HG03025 (cell line): ENCODE measurements around the gene GRIK3.

ENCODE experiments used
- ATAC-seq: cut with Tn5 transposase; IDR thresholded peaks from one replicate; pipeline ENCODE4 v1.9.1; 2021; ENCODE audit warnings: mild to moderate bottlenecking, moderate library complexity; ENCODE audit not compliant: unreplicated experiment, low FRiP score

The GRIK3 gene

DNA sequence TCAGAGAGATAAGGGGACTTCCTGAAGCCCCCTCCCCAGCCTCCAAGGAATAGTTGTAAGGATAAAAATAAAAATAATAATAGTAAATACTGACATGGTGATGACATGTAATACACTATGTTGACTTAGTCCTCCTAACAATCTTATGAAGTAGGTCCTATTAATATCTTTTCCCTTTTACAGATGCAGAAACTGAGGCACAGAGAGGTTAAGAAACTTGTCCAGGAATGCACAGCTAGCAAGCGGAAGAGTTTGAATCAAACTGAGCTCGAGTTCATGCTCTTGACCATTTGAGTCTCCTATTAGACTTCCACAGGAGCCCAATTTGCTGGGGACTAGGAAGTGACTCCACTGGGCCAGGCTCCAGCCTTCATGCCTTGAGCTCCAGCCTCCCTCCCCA is 194.8 kb downstream of the GRIK3 start:
- ATAC-seq = no peak

DNA sequence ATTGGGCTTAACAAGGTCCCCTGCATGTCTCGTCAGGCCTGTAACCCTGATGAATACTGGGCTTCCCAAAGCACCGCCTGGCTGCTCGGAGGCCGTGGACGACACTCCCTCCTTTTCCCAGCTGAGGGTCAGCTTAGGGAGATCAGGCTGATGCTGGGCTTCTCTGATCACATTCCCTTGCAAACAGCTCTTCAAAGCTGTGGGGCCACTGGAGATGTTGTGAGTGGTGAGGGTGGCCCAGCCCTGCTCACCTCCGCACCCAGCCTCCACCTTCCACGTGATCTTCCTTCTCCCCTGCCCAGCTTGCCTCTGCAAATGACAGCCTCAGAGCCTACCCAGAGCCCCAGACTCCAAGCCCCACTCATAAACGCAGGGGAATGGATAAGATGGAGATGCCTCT is 195.4 kb downstream of the GRIK3 start:
- no peak for ATAC-seq

DNA sequence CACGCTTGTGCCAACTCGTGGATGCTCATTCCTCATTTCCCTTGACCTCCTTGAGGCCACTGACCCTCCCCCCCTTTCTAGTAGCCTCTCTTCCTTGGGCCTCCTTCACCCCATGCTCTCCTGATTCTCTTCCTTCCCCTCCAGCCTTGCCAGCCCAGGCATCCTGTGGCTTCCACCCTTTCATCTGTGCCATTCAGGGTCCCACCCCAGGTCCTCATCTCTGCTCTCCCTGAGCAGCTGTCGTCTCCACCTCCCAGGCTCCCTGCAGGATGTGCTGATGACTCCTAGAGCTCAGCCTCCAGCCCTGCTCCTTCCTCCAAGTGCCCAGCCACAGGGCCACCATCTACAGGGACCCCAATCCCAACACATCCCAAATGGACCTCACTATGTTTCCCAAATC is 197.4 kb downstream of the GRIK3 start:
- ATAC-seq = no peak

DNA sequence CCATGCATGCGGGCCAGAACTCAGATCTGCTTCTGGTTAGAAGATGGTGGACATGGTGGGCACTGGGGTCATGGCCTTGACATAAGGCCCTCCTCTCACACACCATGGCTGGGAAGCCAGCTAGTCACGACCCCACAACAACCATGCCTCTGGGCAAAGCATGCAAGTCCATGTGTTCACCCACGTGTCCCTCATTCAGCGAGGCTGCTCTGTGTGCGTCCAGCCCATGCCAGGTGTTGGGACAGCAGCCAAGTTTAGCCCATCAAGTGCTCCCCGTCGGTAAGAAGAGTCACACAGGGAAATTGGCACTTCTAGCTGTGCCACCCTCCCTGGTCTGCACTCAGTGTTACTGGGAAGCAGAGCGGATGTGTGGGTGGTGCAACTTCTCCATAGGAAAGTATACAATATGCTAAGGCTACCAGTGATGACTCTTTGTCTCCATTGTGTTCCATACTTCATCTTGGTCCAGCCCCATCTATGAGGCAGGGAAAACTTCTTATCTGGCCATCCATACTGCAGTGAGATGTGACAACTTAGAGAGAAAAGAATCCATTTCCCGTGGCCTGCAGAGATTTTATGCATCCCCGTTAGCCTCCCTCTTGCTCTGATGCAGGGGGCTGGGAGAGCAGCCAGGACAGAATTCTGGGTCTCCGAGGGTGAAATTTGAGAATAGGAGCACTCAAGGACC is 198.0 kb downstream of the GRIK3 start:
- ATAC-seq = no peak

DNA sequence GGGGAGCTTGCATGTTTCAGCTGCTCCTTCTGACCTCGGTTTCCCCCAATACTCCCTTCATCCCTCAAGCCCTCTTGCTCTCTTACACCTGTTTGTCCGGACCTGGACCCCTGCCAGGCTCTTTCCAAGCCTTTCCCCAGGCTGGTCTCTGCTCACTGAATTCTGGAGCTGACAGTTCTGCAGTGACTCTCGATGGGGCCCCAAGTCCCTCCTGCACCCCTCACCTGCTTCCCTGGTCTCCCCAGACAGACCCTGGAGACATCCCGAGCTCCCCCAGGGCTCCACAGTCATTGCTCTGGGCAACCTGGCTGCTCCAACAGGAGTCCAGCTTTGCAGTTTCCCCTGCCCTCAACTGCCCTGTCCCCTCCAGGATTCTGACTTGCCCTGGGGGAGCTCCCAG is 198.6 kb downstream of the GRIK3 start:
- no peak for ATAC-seq

DNA sequence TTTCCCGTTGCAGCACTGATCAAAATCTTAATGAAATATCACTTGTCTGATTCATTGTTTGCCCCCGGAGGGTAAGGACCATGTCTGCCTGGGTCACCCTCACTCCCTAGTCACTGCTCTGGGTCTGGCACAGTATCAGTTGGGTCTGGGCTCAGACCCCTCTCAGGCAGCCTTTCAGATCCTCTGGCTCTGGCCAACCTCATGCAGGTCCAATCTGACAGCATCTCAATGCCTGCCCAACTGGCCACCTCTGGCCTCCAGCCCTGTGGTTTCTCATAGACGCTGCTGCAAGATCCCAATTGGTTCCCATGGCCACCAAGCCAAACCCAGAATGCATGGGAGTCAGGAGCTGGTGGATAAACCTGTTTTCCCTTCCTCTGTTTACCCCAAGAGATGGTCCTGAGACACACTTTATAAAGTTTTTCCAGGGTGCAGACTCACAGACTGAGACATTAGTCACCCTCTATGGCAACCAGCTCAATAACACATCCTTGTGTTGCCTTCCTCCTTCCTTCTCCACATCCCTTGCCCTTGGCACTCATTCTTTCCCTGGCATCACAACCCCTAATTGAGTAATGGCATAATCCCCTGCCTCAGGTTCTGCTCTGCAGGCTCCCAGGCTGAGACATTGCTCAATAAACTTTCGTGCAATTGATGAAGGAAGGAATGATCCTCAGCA is 199.2 kb downstream of the GRIK3 start:
- no peak for ATAC-seq

DNA sequence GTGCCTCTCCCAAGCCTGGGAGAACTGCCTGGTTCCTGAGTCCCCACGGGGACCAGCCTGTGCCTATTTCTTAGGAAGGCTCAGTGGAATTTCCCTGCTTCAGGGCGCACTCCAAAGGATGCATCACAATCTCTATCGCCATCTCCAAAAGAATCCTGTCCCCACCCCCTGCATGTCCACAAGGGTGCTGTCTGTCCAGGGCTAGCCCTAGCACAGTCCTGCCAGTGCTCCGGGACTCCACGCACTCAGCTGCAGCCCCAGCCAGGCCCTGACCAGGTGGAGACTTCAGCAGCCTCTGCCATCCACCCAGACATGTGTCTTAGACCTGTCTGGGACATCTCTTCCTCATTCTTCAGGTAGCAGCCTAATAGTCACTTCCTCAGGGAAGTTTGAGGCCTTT is 199.7 kb downstream of the GRIK3 start:
- no peak for ATAC-seq

DNA sequence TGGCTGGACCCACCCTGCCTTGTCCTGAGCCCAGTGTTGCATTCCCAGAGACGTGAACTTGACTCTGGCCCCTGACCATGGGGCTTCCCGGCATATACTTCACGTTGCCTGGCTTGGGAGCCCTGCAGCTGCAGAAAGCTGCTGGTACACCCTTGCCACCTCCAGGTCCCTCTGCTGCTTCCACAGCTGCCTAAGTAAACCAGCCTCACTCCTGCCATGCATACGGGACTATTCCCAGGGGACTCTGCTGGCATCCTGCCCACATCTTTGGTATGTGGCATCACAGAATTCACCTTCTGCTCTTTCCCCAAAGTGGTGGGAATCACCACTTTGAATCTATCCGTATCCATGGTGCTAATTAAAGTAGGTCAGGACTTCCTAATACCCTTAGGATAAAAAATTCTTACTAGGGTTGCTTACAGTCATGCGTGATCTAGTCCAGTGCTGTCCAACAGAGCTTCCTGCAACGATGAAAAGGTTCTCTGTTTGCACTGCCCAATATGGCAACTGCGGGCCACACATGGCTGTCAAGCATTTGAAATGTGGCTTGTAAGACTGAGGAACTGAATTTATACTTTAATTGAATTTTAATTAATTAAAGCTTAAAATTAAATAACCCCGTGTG is 203.0 kb downstream of the GRIK3 start:
- ATAC-seq = no peak

DNA sequence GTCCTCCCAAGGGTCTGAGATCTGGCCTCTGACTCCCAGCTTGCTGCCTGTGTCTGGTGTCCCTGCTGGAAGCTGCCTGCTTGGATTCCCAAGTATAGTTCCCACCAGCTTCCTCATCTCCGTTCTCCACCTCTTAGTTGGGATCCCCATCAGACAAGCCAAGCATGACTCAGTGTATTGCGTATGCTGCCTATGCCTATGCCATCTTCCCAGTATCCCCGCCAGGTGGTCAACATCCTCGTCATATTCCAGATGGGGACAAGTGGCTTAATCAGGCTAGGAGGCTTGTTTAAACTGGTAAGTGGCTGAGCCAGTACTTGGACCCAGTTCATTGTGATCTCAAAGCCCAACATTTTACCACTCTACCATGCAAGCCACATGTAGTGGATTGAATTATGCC is 204.4 kb downstream of the GRIK3 start:
- ATAC-seq = no peak

DNA sequence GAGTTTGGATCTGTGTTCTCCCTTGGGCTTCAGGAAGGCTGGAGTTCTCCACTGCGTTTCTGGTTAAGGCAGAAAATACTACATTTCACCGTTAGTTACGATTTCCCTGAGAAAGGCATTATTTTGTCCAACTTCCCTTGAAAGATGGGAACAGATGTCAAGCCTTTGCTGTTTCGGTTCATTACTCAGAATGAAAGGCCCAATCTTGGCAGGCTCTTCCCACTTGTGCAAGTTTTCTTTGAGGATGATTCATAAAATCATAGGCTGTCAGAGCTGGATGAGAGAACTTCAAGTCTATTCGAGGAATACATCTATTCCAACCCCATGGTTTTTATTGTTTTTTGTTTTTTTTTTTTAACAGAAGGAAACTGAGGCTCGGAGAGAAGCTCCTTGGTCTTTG is 205.2 kb downstream of the GRIK3 start:
- ATAC-seq = no peak

DNA sequence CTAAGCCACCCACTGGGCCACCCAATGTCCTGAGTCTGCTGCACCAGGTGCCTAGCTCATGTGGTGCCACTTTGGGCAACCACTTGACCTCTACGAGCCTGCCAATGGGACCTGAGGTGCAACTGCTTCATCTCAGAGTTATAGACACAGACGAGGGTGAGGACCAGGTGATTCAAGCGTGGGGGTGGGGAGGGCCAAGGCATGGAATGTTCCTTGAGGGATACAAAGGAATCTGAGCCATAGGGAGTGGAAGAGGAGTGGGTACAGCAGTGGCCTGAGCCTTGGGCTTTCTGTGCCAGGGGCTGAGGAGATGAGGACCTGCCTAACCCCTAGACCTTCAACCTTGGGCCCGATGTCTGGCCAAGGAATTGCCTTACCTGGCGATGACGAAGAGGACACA is 209.1 kb downstream of the GRIK3 start:
- no peak for ATAC-seq

DNA sequence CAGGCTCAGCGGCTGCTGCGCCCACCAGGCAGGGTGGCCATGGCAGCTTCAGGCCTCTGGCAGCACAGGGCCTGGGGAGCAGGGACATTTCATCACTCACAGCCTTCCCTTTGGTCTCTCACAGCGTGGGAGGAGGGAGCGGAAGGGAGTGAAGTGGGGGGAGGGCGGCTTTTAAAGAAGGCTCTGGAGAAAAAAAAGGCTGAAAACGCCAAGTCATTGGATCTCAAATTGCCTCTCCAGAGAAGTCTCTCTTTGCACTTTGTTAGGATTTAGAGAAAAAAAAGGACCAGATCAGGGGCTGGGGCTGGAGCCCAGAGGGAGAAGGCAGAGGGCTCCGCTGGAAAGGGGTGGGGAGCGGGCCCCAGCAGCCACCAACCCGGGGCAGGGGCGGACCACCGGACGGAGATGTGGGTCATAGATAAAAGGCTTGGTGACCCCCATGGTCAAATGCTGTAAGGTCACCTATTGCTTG is 209.9 kb downstream of the GRIK3 start:
- ATAC-seq = no peak

DNA sequence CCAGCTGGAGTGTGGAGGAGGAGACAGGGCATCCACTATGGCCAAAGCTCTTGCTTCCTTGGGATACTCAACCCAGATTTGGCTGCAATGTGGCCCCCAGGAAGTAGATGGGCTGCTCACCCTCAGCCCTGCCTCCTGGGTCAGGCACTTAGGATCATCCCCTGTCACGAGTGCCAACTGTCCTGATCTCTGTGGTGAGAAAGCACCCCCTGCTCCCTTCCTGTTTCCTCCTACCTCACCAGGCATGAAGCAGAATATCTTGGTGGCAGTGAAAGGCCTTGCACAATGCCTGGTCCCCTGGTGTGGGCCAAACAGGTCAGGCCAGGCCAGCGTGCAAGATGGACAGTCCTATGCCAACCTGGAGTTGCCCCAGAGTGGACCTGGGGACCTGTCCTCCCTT is 211.7 kb downstream of the GRIK3 start:
- no peak for ATAC-seq

DNA sequence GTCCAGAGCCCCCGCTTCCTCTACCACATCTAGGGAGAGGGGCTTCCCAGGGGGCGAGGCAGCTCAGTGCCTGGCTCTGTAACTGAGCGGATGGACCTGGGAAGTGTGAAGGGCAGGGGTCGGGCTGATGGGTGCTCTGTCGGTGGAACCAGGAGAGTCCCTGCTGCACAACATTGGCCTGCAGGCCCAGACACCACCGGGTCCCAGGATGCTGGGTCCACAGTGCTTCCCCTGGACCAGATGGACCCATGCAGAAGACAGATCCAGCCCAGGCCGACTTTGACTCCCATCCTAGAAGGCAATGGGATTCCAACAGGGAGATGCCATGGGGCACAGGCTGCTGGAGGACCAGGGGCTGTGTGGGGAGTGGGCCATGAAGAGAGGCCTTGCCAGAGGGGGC is 212.9 kb downstream of the GRIK3 start:
- ATAC-seq = no peak

DNA sequence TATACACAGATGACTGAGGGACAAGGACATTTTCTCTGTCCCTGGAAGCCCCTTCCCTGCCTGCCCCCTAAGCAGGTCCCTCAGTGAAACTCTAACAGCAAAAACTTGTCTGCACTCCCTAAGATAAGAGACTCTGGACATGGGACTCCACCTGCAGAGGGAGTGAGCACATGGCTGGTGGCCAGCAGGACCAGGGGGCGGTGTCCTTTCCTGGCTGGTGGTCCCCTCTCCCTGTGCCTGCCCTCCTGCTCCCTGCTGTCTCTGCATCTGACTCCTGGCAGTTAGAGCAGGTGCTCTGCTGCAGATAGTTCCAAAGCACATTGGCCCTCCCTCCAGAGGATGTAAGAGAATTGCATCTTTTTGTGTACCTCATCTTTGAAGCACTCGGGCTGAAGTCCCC is 215.5 kb downstream of the GRIK3 start:
- no peak for ATAC-seq

DNA sequence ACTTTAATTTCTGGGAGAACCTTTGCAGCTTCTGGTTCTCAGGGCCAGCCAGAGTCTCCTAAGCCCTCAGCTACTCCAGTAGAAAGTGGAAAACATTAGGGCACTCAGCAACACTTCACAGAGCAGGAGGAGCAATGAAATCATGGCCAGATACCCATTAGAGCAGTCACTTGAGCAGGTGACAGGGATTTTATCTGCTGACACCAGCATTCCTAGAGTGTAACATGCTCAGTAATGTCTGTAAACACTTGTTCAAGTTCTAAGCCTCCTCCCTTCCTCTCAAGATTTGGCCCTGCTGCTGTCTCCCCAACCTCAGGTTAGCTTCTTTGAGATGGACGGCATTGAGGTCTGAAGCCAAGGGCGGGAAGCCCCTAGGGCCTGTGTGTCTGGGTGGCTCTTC is 218.0 kb downstream of the GRIK3 start:
- ATAC-seq = no peak

DNA sequence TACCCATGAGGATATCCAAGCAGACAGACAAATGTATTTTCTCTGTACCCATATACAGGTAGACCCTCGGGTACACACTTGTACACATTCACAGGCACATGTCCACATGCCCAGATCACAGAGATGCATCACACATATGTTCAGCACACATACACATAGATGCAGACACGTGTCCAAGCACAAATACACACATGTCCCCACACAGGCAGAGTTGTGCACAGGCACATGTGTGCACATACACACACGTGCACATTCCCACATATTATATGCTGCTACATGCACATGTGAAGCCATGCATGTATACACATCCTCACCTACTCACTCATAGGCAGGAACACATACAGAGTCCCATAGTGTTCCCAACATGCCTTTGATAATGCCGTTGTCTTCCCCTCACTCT is 219.5 kb downstream of the GRIK3 start:
- ATAC-seq = no peak

DNA sequence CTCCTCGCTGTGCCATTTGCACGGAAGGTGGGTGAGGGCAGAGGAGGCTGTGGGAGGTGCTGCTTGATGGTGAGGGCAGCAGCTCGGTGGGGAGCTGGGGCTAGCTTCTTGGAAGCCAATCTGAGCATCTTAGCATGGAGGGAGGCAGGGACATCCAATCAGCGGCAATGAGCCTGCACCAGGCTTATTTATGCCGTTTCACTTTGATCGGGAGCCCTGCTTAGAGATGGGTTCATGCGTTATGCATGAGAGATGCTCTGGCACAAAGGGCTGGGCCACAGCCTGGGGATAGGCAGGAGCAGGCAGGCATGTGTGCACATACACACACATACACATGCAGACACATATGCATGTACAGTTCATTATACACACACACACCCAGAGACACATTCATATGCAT is 220.2 kb downstream of the GRIK3 start:
- no peak for ATAC-seq

DNA sequence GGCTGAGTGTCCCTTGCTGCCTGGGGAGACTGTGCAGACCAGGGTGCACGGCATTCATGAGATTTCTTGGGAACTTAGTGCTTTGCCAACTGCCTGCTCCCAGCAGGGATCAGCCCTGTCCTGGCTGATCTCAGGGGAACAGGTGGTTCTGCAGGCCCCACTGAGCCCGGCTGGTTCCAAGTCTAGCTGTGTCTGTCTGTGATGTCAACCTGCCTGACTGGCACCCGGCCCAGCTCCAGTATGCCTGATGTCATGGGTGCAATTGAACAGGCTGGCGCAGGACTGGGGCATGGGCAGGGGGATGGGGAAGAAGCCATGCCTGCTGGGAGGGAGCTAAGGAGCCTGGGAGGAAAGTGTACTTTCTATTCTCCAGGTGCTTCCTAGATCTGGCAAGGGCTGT is 227.1 kb downstream of the GRIK3 start:
- no peak for ATAC-seq

DNA sequence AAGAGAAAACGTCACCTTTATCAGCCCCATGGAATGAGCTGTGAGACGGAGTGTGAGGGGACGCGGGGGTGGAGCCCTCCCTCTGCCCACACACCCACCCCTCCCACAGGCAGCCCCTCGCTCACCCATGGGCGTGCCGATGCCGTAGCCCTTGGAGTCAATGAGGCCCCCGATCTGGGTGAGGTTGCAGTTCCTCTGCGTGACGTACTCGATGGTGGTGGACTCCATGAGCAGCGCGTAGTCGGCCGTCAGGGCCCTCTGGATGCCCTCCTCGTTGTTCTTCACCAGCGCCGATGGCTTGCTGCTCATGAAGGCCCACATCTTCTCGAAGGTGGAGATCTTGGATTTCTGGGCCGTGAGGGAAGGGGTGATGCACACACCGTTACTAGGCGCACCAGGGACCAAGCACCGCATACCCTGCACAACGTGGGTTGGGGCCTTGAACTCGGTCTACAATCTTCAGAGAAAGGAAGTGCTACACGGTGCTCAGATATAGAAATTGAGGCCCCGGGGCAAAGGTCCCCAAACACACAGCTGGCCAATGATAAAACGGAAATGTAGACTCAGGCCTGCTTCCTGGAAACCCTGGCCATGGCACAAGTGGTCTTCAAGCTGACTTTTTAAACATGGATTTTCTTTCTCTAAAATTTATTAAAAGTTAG is 228.2 kb downstream of the GRIK3 start:
- ATAC-seq = no peak

DNA sequence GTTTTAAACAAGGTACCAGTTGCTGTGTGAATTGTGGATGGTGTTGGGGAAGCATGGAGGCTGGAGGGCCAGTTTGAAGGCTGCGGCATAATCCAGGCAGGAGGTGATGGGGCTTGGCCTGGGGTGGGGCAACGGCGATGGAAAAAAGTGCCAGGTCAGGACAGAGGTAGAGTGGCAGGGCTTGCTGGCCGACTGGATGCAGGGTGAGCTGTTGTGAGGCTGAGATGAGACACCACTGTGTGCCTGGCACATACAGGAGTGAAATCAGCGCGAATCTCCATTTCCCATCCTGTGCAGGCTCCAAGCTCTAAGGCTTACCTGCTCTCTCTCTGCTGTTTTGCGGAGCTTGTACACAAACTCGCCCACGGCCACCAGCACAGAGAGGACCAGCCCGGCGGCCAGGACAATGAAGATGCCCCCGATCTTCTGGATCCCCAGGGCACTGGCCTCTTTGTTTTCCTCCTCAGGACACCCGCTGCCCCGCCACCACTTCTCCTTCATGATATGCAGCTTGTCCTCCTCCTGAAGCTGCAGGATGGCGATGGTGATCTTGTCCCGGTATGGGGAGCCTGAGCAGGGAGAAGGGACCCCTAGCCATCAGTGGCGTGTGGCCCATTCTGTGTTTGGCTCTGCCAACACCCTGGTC is 229.5 kb downstream of the GRIK3 start:
- ATAC-seq = no peak
